Measurements from ENCODE around the gene UBTF.
A peak's percentile ranks its signal among the peaks of the same experiment; 100 is the strongest.

Gene UBTF

DNA sequence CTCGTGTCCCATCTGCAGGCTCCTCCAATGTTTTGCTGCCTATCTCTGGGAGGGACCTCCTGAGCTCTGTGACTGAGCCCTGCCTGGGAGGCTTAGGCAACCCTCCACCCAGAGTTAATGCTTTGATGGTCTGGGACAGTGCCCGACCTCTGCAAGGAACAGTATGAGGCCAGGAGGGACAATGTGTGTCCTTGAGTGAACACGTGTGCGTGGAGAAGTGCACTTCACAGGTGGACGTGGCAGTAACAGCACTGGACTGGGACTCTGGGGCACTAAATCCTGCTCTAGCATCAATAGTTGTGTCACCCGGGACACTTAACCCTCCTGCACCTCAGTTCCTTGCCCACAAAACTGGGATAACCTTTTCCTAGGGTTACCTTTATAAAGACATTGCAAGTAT lies 4.6 kb downstream of the UBTF start:
- no peak for DNase-seq (ENCODE audit: low spot score)

DNA sequence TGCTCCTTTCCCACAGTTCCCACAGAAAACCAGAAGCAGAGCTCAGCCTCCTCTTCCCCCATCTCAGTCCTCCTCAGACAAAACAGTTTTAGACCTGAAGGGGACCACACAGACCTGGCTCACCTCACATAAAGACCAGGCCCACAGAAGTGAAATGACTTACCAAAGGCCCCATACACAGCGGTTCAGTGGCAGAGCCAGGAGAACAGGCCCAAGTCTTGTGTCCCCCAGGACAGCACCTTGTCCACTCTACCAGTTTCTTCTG lies 5.3 kb downstream of the UBTF start:
- no peak for DNase-seq (ENCODE audit: low spot score)

DNA sequence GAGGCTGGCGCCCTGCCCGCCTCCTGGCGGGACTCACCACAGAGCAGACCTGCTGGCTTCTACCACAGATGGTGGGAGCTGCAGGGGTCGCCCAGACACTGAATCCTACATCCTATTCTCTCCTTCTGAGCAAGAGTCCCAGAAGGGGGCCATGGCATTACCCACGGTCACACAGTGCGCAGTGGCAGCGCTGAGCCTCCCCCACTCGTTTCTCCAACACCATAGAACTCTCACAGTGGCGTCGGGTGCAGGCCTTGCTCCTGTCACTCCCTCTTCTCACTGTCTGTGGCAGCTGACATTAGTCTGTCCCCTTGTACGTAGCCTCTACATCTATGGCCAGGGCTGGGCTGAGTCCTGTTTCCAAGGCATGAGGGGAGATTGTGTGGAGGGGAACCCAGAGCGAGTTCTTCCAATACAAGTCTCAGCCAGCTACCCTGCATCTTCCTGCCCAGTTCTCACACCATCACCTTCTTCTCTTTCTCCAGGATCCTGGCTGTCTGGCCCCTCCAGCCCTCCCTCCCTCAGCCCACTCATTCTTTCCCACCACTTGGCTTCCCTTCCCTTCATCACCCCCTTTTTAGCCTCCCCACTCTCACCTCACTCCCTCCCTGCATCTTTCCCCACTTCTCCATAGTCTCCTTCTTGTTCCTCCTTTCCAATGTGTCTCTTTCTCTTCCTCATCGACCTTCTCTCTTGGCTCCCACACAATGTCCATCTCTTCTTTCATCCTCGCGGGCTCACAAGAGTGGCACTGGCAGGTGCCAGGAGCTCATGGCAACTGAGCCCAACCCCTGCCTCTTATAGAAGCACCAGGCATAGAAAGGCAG lies 5.9 kb downstream of the UBTF start:
- DNase-seq (ENCODE audit: low spot score), result no peak

DNA sequence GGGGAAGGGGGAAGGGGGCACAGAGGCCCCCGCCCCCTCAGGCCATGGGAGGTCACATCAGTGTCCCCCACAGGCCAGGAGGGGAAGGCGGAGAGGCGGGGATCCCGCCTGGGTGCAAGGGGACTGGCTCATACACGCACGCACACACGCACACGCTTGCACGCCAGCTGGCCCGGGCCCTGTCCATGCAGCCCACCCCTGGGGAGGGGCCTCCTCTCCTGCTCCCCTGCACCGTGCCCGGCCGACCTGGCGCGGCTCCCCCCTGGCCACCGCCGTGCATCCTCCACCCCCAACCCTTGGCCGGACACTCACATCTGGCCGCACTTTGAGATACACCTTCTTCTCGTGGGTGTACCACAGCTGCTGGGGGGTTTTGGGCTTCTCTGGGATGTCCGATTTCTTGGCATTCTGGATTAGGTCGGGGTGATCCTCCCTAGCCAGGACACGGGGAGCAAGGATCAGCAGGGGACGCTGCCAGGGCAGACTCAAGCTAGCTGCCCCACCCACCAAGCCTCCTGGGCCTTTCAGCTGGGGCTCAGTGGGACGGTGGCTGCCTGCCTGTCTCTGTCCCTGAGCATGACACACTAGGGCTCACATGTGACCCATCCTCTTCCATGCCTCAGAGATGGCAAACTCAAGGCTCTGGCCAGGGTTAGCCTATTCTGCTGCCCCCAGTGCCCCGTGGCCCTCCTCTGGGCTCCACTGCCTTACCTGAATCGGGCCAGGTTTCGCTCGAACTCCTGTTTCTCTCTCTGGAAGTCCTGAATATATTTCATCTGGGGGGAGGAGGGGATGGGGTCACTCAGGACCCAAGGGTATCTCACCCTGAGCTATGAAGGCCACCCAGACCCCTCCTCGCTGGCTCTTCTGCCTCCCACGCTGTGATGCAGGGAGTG lies 6.7 kb downstream of the UBTF start:
- no peak for DNase-seq (ENCODE audit: low spot score)

DNA sequence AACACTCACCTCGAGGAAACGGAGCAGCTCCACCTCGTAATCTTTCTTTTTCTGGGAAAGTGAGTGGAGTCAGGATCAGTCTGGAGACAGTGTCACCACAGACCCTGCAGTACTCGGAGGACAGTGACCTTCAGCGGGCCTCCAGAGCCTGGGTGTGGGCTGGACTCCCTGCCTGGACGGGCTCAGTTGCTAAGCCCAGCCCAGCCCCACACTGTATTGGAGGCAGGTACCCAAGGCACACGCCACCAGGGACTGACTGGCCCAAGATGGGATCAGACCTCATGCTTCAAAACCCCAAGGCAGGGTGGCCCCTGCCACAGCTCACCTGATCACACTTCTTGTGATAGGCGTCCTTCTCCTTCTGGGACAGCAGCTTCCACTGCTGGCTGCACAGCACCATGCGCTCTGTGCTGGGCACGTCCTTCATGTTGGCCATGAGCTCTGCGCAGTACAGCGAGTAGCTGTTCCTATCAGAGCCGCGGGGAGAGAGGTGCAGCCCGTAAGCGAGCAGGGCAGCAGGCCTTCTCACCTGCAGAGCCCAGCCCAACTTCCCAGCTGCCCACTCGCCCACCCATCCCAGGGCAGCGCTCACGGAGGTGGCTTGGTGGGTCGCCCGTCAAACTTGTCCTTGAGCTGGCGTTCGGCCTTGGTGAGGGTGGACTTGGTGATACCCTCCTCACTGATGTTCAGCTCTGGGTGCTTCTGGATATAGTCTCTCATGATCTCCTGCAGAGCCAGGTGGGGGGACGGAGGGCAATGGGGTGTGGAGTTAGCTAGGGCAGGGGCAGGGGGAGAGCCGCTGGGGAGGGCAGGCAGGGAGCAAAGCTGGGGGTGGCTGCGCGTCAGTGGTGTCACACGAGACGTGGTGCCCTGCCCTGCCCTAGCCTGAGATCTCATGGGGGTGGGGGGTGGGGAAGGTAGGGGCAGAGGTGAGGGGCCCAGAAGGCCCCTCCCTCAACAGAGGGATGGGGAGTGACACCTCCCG lies 7.9 kb downstream of the UBTF start:
- no peak for DNase-seq (ENCODE audit: low spot score)

DNA sequence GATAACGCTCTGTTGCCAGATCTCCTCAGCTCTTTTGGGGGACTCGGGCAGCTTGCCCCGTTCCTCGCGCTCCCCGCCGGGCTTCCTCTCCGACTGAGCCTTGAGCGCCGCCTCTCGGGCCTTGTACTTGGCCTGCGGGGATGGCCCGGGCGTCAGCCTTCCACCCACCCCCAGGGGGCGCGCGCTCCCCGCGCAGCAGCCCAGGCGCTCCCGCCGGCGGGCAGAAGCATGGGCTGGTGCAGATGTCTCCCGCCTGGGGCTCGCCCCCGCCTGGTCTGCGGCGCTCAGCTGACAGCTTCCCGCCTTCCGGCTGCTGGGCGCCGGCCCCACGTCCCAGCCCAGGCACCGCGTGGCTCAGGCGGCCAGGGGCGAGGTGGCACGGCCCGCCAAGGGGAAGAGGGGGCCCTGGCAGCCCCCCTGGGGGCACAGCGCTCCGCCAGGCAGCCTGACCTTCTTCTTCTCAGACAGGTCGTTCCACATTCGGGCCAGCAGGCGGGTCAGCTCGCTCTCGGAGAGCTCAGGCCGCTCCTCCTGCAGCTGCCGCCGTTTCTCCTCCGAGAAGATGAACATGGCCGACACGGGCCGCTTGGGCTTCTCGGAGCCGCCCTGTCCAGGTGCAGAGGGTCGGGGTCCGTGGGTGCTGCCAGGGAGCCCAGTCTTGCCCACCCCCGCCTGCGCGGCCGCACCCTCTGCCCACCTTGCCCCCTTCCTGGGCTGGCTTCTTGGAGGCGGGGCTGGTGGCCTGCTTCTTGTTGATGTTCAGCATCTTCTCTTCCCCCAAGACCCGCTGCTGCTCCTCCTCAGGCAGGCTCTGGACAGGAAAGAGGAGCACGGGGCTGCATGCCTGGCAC lies 8.9 kb downstream of the UBTF start:
- peak; percentile 92 for DNase-seq (ENCODE audit: low spot score)

DNA sequence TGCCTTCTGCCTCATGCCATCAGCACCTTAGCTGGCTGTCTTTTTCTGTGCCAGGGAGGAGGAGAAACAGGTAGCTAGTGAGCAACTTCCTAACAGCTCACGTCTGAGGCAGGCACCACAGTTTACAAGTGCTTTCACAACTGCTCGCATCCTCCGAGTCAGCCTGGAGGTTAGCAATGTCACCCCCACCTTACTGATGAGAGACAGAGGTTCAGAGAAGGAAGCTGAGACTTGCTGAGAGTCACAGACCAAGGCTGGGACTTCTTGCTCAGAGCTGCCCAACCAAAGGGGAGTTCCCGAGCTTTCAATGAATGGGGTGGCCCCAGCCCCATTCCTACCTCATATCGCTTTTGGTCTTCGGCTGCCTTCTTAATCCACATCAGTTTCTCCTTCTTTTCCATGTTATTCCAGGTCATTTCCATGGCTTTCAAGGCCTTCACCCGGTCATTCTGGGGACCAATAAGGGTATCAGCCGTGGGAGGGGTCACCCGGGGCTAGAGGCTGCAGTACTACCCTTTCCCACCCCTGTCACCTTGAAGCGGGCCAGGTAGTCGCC lies 9.6 kb downstream of the UBTF start:
- DNase-seq (ENCODE audit: low spot score), result no peak

DNA sequence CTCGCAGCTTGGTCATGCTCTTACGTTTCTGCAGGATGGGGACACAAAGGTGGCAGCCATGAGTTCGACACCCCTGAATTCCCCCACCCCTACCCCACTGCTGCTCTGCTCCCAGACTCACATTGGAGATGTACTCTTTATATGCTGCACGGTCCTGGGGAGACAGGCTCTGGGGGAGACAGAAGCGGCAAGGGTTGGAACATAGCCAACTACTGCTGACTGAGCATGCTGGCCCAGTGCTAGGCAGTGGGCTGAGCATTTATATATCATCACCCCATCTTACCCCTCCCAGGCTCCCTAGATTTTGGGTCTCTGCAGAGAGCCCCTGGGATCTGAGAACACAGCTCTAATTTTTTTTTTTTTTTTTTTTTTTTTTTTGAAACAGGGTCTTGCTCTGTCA lies 11.7 kb downstream of the UBTF start:
- DNase-seq (ENCODE audit: low spot score), result no peak

DNA sequence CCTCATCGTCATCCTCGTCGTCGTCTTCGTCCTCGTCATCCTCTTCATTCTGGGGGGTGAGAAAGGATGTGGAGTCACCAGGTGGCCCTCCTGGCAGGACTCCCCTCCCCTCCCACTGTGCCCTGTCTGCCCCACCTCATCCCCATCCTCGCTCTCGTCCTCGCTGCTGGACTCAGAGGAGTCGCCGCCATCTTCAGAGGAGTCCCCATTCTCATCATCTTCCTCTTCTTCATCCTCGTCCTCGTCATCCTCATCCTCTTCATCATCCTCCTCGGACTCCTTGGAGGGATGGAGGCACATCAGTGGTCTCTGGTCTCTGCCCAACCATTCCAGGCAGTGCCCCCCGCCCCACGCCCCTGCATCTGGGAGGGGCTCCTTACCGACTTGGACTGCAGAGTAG lies 12.2 kb downstream of the UBTF start:
- DNase-seq (ENCODE audit: low spot score), result no peak

DNA sequence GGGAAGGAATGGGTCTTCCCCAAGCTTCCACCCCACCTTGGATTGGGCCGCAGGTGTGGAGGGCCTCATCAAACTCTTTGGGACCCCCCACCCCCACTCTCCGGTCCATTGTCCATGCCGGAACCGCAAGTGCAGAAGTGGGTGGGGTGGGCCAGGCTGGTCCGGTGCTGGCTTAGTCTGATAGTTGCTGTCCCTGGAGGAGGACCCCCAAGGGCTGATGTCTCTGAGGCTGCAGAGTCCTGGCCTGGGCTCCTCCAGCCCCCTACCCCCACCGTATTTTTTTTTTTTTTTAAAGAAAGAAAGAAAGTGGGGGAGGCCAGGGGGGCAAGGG lies 12.7 kb downstream of the UBTF start:
- DNase-seq (ENCODE audit: low spot score), result no peak

DNA sequence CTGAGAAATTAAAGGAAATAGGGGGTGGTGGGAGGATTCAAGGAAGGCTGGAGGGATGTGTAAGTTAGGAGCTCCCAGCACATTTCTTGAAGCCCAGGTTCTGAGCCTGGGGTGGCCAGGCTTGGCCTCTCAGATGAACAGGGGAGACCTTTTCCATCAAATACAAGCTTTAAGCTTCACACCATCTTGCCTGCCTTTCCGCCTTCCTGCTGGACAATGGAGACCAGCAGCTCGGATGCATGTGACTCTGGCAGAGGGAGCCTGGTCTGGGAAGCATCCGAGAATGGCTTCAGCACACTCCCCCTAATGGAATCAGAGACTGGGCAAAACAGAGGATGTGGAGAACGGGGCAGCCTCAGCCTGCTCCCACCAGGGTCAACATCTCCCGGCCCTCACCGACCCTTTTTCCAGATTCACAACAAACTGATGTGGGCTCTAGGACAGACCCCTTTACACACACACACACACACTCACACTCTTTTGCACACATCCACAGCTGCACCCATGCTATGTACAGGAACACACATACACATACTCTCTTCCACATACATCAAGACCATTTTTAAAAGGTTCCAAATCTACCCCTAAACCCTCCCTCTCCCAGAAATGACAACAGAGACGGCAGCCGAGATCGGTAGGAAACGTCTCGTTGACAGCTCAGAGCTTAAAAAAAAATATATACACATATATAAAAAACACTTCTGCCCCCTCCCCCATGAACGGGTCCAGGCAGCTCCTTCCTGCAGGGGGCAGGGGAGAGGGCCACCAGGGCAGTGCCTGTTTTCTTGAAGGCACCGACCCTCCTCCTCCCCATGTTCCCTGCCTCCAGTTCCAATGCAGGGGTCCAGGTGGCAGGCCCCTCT lies 13.3 kb downstream of the UBTF start:
- no peak for DNase-seq (ENCODE audit: low spot score)

DNA sequence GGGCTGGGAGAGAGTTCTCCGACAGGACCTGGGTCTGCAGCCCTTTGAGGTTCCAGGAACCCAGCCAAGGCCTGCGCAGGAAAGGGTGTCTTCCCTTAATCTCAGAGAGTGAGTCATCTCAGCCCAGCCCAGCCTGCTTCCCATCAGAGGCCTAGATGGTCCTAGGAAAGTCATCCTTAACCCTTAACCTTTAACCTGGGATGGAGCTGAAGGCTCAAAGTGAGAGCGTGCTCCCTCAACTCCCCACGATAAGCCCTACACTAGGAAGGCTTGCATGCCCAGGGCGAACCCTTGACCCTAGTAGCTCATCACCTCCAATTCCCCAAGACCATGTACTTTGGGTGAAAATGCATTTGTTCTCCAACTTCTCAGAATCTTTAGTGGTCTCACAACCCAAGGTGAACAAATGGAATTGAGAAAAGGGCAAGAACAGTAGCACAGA lies 15.0 kb downstream of the UBTF start:
- DNase-seq (ENCODE audit: low spot score), result no peak

DNA sequence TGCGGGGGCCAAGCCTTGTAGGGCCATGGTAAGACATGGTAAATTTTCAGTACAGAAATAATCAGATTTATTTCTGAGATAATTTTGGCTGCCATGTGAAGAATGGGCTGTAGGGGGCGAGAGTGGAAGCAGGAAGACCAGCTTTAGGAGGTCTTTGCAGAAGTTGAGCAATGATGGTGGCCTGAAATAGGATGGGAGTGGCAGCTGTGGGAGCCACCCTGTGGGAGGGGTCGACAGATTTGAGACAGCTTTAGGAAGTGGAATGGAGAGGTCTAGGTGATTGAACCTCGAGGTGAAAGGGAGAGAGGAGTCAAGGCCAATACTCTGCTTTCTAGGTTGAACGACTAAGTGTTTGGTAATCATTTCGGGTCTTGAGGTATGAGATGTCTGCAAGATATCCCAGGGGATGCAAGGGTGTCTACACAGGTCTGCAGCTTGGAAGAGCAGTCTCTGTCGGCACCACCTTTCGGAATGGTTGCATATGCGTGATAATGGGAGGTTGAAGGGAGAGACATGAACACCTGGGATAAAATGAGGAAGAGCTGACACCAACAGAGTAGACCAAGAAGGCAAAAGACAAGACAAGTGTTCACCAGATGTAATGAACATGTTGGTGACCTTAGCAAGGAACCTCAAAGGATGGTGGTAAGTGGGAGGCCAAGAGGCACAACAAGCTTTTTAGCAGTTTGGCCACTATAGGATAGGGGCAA lies 15.6 kb downstream of the UBTF start:
- DNase-seq (ENCODE audit: low spot score), result peak; percentile 71

DNA sequence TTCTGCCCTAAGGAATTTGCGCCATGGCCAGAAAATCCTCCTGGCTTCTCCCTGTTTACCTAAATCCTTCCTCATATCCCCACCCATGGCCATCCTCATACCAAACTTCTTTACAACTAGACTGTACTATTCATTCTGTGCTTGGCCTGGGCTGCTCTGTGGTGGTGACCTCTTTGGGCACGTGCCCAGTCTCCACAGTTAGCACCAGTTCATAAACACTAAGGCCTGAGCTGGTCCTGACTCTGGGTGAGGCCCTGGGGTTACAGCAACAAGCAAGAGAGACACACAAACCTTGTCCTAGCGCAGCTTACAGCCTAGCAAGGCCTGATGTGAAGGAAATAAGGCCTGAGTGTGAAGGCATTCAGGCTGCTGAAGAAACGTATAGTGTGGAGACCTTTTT lies 16.7 kb downstream of the UBTF start:
- DNase-seq (ENCODE audit: low spot score), result no peak

DNA sequence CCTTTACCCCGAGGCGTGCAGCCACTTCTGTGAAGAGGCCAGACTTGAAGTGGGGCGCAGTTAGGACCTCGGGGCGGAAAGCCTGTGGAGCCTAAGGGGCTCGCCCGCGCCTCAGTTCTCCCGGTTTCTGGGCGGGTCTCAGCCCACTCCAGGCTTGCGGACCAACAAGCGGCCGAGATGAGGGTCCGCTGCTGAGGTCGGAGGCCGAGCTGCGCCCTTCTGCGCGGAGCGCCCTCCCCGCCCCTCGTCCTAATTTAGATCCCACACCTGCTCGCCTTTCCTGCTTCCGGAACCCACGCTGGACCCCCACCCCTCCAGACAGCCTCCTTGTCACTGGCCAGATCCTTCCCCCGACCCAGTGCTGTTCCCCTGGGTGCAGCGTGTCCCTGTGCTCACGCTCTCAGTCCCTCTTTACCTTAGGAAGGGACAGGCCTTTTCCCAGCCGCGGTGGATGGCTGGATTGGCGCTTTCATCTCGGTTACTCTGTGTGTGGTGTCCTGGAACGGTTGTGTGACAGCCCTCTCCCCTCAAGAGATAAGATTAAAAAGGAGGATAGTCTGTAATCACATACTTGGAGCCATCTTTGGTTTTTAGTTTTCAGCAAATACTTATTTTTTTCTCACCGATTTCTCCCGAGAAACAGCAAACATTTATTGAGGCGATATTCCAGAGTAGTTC lies 18.9 kb downstream of the UBTF start:
- DNase-seq (ENCODE audit: low spot score), result no peak

DNA sequence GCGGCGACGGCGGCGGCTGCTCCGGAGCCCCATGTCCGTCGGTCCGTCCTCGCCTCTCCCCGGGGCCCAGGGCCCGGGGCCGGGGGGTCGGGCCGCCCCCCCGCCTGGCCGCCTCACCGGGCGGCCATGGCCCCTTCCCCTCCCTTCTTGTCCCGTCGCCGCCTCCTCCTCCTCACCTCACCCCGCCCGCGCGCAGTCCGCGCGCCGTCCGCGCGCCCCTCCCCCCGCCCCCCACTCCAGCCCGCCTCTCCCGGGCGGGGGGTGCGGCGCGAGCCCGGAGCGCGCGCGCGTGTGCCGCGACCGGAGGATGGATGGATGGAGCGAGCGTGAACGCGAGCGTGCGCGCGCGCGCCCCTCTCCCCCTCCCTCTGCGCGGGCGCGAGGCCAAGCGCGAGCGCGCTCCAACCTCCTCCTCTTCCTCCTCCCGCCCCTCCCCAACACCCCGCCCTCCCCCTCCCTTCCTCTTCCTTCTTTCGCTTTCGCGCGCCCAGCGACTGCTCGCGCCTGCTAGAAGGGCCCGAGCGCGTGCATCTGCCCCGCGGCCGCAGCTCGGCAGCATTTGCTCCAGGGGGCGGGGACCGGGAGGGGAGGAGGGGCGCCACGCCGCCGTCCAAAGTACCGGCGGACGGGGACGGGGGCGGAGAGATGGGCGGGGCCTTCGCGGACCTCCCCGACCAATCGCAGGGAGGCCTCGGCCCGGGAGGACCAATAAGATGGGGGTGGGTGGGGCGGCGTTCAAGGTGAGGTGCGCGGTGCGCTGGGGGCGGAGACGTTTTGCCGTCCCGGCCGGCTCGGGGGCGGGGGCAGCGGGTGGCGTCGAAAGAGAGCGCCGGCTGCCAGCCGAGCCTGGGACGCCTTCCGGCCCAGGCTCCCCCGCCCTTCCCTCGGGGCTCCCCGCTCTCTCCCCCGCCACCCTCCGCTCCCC lies 19.7 kb downstream of the UBTF start, which contains the start of gene ATXN7L3:
ATXN7L3 (minus strand) TSS at position 332 of the 925 bp plus-strand sequence. CDS start 1,814 bp downstream, outside the sequence.
- DNase-seq (ENCODE audit: low spot score), result peak; percentile 99

DNA sequence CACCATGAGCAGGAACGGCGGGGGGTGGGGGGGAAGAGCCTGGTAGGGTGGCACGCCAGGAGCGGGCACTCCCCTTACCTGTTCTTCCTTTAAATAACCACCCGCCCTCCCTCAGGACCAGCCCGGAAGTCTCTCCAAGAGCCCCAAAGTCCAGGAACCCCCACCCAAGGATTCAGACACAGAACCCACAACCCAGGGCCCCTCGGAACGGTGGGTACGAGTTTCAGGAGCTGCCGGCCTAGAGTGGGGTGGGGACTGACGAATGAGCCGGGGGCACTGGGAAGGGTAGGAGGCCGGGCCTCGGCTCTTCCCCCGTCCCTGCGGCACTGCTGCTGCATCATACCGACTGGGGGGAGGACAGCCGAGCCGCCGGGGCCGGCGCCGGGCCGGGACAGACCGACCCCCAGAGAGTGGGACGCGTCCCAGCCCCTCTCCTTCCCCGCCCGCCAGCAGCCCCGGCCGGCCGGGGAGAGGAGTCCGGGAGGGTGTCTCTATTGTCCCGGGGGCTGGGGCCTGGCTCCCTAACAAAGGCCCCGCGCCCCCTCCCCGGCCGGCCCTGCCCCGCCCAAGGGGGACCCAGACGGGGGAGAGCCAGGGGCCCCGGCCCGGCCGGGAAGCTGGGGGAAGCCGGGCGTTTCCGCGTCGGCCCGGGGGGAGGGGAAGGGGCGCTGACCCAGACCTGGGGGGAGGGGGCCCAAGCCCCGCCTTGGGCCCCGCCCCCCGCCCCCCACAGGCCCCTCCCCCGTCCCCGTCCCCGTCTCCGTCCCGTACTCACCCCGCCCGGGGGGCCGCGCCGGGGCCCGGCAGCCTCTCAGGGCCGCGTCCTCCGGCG lies 20.5 kb downstream of the UBTF start:
- DNase-seq (ENCODE audit: low spot score), result peak; percentile 91

Measured in germinal center (tissue), 1 donor.